Hepatic stellate cell (primary cell): ENCODE data around the gene CDH8.

Experiments
- DNase-seq: peaks from one replicate; pipeline ENCODE4 v3.0.0; 2011; ENCODE audit warnings: low spot score

The CDH8 gene

GRCh38 chr16:61616088-61616487 is 420.1 kb downstream of the CDH8 start:
- DNase-seq: no peak

GRCh38 chr16:61611847-61612491 is 424.3 kb downstream of the CDH8 start:
- DNase-seq: no peak

- DNase-seq: no peak
Observed at GRCh38 chr16:61606581-61606980, 429.7 kb downstream of the CDH8 start.
